ENCODE measurements around the gene PLXDC2. TPM values are rescaled to one million over a fixed set of nuclear protein-coding genes. Genes with fewer than 3 reads are reported as not detected.
"Not testable (repeated sequence)": the region's sequence is repeated elsewhere in the genome, so short reads cannot be mapped to it uniquely, and the experiment has no call there.

The PLXDC2 gene
- total RNA-seq, 6 experiments from 2014 or later, result 4.1 to 6.5 (median 5.3) TPM

GRCh38 chr10:20175719-20176118, 359.5 kb downstream of the PLXDC2 start:
- no peak overlapping the region for H3K4me3 ChIP-seq
- ATAC-seq, result no peak

GRCh38 chr10:20180766-20181165, 364.5 kb downstream of the PLXDC2 start:
- no peak for TF ChIP-seq POLR2A (IDR thresholded peaks at IDR 0.05)
- no peaks in the 10 kb centered on the region for H3K36me3 ChIP-seq
- no peak for ATAC-seq
- H3K4me1 ChIP-seq, result no peaks in the 10 kb centered on the region
- H3K4me3 ChIP-seq, result no peak overlapping the region
- no peak for DNase-seq
- H3K27me3 ChIP-seq, result no peaks in the 10 kb centered on the region
- 44% methylated on average over 1 of the region's 1 CpG for WGBS (ENCODE audit: insufficient coverage, low coverage, low lambda C conversion rate, missing lambda C conversion rate)
- no peaks in the 10 kb centered on the region for H3K9me3 ChIP-seq
- intact Hi-C loops (cut with DNase I), result no loop called here
- H3K27ac ChIP-seq, result no peak overlapping the region

More at GRCh38 chr10:20175719-20176118, 359.5 kb downstream of the PLXDC2 start:
- H3K27ac ChIP-seq, result no peak overlapping the region
- no peaks in the 10 kb centered on the region for H3K36me3 ChIP-seq
- no peaks in the 10 kb centered on the region for H3K27me3 ChIP-seq
- H3K9me3 ChIP-seq, result no peaks in the 10 kb centered on the region
- intact Hi-C loops (cut with DNase I), result no loop called here
- no peaks in the 10 kb centered on the region for H3K4me1 ChIP-seq
- TF ChIP-seq POLR2A (IDR thresholded peaks at IDR 0.05), result no peak
- TF ChIP-seq, protein P1, sequence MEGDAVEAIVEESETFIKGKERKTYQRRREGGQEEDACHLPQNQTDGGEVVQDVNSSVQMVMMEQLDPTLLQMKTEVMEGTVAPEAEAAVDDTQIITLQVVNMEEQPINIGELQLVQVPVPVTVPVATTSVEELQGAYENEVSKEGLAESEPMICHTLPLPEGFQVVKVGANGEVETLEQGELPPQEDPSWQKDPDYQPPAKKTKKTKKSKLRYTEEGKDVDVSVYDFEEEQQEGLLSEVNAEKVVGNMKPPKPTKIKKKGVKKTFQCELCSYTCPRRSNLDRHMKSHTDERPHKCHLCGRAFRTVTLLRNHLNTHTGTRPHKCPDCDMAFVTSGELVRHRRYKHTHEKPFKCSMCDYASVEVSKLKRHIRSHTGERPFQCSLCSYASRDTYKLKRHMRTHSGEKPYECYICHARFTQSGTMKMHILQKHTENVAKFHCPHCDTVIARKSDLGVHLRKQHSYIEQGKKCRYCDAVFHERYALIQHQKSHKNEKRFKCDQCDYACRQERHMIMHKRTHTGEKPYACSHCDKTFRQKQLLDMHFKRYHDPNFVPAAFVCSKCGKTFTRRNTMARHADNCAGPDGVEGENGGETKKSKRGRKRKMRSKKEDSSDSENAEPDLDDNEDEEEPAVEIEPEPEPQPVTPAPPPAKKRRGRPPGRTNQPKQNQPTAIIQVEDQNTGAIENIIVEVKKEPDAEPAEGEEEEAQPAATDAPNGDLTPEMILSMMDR (IDR thresholded peaks at IDR 0.05), result no peak
- DNase-seq, result no peak
- WGBS (ENCODE audit: insufficient coverage, low coverage, low lambda C conversion rate, missing lambda C conversion rate), result 48% methylated on average over 3 of the region's 3 CpGs

GRCh38 chr10:20181434-20181833, 365.2 kb downstream of the PLXDC2 start:
- Histone ChIP-seq H3K36me3 (no peaks in the 10 kb centered on the region), H3K4me1 (no peaks in the 10 kb centered on the region), H3K9me3 (no peaks in the 10 kb centered on the region), H3K27ac (no peak overlapping the region), H3K27me3 (no peaks in the 10 kb centered on the region), H3K4me3 (no peak overlapping the region)
- TF ChIP-seq POLR2A (IDR thresholded peaks at IDR 0.05), result no peak
- TF ChIP-seq, protein P1 (IDR thresholded peaks at IDR 0.05), result no peak
- intact Hi-C loops (cut with DNase I), result no loop called here
- WGBS (ENCODE audit: insufficient coverage, low coverage, low lambda C conversion rate, missing lambda C conversion rate), result 66% methylated on average over 3 of the region's 5 CpGs
- DNase-seq, result no peak
- no peak for ATAC-seq

DNA sequence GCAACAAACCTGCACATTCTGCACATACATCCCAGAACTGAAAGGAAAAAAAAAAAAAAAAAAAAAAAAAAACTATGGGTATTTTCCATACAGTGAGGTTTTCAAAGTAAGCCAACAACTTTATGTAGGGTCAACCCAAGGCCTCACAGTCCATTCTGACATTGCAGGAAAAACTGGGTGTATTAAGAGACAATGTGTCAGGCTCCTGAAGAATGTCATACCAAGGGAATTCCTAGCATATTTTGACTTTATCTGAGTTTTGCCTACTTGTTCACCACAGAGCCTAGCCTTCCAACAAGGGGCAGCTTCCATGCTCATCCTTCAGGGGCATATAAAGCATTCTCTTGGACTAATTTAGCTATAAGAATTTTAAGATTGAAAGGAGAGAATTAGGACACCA, 368.9 kb downstream of the PLXDC2 start:
- no peak overlapping the region for H3K4me3 ChIP-seq
- no peaks in the 10 kb centered on the region for H3K4me1 ChIP-seq
- no peaks in the 10 kb centered on the region for H3K36me3 ChIP-seq
- ATAC-seq (no peak), DNase-seq (no peak)
- no peaks in the 10 kb centered on the region for H3K27me3 ChIP-seq
- H3K9me3 ChIP-seq, result no peaks in the 10 kb centered on the region
- no peak overlapping the region for H3K27ac ChIP-seq
- intact Hi-C loops (cut with DNase I), result no loop called here
- no peak for TF ChIP-seq POLR2A (IDR thresholded peaks at IDR 0.05)
- TF ChIP-seq, protein P1 (IDR thresholded peaks at IDR 0.05), result no peak

GRCh38 chr10:20191392-20191791, 375.2 kb downstream of the PLXDC2 start:
- H3K4me3 ChIP-seq; H3K36me3 ChIP-seq; ATAC-seq; H3K27me3 ChIP-seq; H3K4me1 ChIP-seq; DNase-seq; intact Hi-C loops (cut with DNase I); H3K9me3 ChIP-seq; H3K27ac ChIP-seq: not testable (repeated sequence)
- 51% methylated on average over 3 of the region's 3 CpGs for WGBS (ENCODE audit: insufficient coverage, low coverage, low lambda C conversion rate, missing lambda C conversion rate)

- H3K4me3 ChIP-seq, result no peak overlapping the region
- intact Hi-C loops (cut with DNase I), result no loop called here
- DNase-seq (no peak), ATAC-seq (no peak)
- H3K36me3 ChIP-seq, result no peaks in the 10 kb centered on the region
- no peaks in the 10 kb centered on the region for H3K4me1 ChIP-seq
- H3K27ac ChIP-seq, result no peak overlapping the region
- H3K9me3 ChIP-seq, result no peaks in the 10 kb centered on the region
- 88% methylated on average over 6 of the region's 6 CpGs for WGBS (ENCODE audit: insufficient coverage, low coverage, low lambda C conversion rate, missing lambda C conversion rate)
- no peaks in the 10 kb centered on the region for H3K27me3 ChIP-seq
- TF ChIP-seq, protein P1 (IDR thresholded peaks at IDR 0.05), result no peak
Measured at GRCh38 chr10:20195076-20195475, 378.8 kb downstream of the PLXDC2 start.
